ENCODE data around the gene CBX8.

The CBX8 gene

DNA sequence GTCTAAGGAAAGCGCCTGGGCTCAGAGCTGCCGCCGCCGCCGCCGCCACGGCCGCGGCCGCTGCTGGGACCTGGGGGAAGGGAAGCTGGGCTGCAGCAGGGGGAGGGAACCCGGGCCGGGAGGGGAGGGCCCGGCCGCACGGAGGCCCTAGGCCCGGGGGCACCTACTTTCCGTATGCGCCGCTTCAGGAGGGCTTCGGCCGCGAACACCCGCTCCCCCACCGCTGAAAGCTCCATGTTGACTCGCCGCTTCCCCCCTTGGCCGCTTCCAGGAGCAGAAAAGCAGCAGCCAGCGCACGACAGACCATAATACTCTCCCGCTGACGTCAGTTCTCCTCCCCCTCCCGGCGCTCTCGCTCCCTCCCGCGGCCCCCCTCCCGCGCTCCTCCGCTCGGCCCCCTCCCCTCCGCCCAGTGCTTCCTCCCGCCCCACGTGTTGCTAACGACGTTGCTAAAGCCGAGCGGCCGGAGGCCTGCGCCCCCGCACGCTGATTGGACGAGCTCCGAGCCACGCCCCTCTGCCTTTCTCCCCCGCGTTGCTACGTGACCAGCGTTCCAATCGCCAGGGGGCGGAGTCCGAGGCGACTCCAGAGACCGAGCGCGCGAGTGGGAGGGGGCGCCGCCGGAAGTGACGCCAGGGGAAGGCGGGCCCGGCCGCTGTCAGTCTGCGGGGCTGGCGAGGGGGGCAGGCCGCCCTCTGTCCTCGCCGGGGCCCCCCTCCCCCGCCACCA is at the start of gene CBX8:
Gene CBX8, minus strand, starts transcription at position 315 of the 729 bp plus-strand sequence. Its CDS starts 79 bp downstream, at position 236.
- peak; percentile 99 for DNase-seq (ENCODE audit: low spot score)

DNA sequence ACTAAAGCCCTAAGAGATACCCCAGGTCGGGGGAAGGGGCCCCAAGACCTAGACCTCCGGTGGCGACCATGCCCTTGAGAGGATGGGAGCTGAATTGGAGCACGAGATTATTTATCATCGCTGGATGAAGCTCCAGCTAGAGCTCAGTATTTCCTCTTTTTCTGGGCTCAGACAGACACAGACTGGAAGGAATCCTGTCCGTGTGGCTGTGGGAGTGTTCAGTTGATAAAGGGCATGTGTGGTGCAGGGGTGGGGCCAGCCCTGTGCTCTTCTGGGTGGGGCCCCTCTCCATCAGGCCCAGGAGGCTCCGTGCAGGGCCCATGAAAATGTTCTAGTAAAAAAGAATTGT is 48.7 kb upstream of the CBX8 start:
- no peak for DNase-seq (ENCODE audit: low spot score)

DNA sequence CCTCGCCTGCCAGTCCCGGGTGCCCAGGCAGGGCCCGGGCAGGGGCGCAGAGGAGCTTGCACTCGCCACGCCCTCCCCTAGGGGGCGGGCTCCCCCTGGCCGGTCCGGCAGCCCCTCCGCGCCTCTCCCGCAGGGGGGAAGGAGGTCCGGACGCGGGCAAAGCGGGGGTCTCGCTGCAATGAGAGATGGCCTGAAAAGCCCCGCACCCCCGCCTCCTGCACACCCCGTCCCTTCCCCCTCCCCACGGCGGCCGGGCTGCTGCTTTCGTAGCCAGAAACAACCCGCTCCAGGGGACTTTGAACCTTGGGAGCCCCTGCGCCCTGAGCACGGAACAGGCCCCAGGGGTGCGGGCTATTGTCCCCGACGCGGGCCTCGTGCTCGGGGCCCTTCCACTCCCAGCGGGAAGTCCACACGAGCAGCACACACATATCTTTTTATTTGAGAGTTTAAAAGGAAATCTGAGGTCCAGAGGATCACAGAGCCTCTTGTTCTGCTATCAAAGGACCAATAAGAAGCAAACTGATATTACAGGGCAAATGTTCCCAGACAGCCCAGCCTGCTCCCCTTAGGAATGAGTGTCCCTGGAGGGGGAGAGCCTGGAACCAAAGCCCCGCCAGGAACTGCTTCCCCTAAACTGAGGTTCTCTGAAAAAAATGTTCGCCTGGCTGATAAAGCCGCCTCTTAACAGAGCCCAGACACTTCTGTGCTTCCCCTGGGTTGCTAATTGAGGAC is 48.2 kb upstream of the CBX8 start:
- DNase-seq (ENCODE audit: low spot score), result no peak

DNA sequence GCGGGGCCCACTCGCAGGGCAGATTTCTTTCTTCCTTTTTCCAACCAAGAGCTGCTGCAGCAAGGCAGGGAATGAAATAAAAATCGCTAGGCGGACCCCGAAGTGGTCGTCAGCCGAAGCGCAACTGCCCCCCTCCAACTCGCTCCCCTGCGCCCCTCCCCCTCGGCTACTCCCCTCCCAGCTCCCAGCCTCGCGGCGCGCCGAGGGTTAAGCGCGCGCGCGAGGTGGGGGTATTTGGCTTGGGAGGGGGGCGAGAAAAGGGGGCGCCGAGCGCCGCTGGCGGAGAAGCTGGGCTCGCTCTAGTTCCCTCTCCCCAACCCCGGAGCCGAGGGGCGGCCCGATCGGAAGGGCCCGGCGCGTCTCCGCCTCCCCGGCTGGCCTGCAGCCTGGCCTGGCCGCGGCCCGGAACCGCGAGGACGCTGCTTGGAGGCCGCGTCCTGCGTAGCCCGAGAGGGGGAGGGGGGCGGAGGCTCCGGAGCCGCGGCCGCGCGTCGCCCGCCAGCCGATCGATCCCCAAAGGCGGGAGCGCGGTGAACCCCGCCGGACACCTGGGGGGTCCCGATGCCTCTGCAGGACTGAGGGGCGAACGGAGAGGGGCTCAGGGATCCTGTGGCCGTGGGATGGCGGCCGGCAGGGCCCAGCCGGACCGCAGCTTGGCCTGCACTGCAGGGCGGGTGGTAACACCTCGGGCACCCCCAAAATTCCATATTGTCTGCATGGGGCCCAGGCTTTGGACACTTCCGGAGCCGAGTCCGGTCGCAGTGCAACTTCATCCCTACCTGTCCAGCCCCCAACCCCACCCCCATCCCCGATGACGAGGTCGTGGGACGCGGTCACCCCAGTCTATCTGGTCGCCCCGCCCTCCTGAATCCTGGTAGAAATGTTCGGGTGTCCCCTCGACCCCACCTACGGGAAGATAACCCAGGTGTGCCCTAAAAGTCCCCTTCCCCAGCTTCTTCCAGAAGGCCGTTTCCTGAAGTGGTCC is 47.2 kb upstream of the CBX8 start:
- peak; percentile 68 for DNase-seq (ENCODE audit: low spot score)

DNA sequence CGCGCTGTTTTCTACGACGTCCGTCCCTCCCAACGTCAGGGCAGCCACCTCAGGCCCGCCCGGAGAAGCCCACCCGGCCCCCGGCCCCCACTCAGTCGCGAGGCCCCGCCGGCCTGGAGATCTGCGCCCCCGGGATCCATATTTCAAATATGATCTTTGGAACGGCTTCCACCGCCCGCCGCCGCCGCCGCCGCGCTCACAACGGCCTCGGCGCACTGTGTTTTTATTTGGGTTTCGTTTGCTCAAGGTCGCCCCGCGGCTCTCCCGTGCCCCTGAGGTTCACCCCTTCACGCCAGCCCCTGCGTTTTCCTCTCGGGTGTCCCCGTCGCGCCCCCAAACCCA is 46.6 kb upstream of the CBX8 start:
- no peak for DNase-seq (ENCODE audit: low spot score)

DNA sequence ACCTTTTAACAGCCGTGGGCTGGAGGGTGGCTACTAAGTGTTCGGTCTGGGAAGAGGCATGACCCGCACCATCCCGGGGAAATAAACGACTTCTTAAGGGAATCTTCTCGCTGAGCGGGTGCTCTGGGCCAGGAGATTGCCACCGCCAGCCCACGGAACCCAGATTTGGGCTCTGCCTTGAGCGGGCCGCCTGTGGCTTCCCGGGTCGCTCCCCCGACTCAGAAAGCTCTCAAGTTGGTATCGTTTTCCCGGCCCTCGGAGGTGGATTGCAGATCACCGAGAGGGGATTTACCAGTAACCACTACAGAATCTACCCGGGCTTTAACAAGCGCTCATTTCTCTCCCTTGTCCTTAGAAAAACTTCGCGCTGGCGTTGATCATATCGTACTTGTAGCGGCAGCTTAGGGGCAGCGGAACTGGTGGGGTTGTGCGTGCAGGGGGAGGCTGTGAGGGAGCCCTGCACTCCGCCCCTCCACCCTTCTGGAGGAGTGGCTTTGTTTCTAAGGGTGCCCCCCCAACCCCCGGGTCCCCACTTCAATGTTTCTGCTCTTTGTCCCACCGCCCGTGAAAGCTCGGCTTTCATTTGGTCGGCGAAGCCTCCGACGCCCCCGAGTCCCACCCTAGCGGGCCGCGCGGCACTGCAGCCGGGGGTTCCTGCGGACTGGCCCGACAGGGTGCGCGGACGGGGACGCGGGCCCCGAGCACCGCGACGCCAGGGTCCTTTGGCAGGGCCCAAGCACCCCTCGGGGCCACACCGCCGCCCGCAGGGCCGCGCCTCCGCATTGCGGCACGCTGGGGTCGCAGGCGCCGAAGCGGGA is 46.0 kb upstream of the CBX8 start:
- DNase-seq (ENCODE audit: low spot score), result no peak

DNA sequence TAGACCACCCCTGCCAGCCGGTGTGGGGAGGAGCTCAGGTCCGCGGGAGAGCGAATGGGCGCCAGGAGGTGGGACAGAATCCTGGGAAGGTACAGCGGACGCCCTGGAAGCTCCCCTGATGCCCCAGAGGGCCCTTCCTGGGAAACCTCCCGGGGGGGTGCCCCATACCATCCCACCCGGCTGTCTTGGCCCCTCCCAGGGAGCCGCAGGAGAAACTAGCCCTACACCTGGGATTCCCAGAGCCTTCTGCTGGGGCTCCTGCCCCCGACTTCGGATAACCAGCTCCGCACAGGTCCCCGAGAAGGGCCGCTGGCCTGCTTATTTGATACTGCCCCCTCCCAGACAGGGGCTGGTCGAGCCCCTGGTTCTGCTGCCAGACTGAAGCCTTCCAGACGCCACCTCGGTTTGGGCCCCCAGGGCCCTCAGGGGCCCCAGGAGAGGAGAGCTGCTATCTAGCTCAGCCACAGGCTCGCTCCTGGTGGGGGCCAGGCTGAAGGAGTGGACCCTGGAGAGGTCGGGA is 45.3 kb upstream of the CBX8 start:
- no peak for DNase-seq (ENCODE audit: low spot score)

DNA sequence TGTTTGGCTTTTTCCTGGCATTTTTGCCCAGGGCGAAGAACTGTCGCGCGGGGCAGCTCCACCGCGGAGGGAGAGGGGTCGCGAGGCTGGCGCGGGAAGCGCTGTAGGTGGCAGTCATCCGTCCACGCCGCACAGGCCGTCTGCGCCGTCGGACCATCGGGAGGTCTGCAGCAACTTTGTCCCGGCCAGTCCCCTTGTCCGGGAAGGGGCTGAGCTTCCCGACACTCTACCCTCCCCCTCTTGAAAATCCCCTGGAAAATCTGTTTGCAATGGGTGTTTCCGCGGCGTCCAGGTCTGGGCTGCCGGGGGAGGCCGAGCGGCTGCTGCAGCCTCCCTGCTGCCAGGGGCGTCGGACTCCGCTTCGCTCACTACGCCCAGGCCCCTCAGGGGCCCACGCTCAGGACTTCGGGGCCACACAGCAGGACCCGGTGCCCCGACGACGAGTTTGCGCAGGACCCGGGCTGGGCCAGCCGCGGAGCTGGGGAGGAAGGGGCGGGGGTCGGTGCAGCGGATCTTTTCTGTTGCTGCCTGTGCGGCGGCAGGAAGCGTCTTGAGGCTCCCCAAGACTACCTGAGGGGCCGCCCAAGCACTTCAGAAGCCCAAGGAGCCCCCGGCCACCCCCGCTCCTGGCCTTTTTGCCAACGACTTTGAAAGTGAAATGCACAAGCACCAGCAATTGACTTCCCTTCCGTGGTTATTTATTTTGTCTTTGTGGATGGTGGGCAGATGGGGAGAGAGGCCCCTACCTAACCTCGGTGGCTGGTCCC is 44.7 kb upstream of the CBX8 start:
- DNase-seq (ENCODE audit: low spot score), result no peak

DNA sequence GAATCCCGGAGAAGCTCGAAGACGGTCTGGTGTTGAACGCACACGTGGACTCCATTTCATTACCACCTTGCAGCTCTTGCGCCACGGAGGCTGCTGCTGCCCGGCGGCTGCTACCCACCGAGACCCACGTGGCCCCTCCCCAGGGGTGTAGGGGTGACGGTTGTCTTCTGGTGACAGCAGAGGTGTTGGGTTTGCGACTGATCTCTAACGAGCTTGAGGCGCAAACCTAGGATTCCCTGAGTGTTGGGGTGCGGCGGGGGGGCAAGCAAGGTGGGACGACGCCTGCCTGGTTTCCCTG is 44.1 kb upstream of the CBX8 start:
- no peak for DNase-seq (ENCODE audit: low spot score)

DNA sequence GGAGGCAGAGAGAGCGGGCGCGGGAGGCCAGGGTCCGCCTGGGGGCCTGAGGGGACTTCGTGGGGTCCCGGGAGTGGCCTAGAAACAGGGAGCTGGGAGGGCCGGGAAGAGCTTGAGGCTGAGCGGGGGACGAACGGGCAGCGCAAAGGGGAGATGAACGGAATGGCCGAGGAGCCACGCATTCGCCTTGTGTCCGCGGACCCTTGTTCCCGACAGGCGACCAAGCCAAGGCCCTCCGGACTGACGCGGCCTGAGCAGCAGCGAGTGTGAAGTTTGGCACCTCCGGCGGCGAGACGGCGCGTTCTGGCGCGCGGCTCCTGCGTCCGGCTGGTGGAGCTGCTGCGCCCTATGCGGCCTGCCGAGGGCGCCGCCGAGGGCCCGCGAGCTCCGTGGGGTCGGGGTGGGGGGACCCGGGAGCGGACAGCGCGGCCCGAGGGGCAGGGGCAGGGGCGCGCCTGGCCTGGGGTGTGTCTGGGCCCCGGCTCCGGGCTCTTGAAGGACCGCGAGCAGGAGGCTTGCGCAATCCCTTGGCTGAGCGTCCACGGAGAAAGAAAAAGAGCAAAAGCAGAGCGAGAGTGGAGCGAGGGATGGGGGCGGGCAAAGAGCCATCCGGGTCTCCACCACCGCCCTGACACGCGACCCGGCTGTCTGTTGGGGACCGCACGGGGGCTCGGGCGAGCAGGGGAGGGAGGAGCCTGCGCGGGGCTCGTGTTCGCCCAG is 43.6 kb upstream of the CBX8 start:
- DNase-seq (ENCODE audit: low spot score), result no peak

DNA sequence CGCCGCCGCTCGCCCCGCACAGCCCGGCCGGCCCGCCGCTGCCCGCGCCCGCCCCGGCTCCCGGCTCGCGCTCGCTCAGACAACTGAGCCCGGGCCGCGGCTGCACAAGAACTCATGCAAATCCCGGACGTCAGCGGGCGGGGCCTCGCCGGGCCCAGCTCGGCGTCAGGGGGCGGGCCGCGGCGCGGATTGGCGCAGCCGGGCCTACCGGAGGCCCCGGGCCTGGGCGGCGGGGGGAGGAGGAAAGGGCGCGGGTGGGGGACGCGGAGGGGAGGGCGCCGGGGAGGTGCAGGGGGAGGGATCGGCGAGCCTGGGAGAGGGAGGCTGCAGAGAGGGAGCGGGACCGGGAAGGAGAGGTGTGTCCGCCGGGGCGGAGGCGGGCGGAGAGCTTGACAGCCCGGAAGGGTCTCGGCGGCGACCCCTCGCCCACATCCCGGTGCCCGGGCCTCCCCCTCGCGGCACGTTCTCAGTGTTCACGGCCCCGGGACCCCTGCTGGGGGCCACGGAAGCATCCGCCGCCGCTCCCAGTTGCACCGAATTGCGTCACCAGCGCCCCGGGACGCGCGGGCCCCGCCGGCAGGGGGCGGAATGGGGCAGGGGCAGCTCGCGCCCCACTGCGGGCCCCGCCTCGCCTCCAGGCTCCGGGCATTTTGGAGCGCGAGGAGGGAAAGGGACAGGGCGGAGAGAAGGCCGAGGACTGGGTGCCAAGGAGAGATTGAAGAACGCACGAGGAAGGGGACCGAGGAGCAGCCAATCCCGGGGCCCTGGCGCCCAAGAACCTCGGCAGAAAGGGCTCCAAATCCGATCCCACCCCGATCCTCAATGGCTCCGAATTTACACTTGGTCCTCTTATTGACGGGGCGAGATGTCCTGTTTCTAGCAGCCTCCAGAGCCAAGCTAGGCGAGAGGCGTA is 42.7 kb upstream of the CBX8 start, which contains the start of gene CBX4:
Gene CBX4, minus strand, starts transcription at position 85 of the 913 bp plus-strand sequence. CDS start 189 bp downstream, outside the sequence.
- peak; percentile 96 for DNase-seq (ENCODE audit: low spot score)

DNA sequence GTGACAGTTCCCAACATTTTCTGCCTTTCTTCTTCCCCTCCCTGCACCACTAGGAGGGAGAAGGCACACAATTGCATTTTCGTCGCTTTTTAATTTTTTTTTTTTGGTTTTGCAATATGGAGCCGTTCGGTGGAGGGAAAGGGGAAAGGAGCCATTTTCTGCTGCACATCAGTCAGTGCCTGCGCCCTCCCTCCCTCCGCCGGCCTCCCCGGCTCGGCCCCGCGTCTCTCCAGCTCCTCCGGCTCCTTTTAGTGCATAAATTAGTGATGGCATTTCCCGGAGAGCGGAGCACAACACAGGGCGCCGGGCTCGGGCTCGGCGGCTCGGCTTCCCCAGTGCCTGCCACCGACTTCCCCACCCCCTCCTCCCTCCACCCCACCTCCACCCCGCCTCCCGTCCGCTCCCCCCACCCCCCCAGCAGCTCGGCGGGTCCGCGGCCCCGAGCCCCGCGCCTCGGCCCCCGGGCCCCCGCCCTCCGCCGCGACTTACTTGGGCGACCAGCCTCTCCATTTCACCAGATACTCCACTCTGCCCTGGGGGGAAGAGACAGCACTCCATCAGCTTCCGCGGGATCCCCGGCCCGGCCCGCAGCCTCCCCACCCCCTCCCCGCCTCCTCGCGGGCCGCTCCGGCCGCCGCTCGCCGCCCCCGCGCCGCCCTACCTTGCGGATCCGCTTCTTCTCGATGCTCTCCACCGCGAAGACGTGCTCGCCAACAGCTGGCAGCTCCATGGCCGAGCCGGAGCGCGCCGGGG is 41.8 kb upstream of the CBX8 start:
- DNase-seq (ENCODE audit: low spot score), result peak; percentile 76

DNA sequence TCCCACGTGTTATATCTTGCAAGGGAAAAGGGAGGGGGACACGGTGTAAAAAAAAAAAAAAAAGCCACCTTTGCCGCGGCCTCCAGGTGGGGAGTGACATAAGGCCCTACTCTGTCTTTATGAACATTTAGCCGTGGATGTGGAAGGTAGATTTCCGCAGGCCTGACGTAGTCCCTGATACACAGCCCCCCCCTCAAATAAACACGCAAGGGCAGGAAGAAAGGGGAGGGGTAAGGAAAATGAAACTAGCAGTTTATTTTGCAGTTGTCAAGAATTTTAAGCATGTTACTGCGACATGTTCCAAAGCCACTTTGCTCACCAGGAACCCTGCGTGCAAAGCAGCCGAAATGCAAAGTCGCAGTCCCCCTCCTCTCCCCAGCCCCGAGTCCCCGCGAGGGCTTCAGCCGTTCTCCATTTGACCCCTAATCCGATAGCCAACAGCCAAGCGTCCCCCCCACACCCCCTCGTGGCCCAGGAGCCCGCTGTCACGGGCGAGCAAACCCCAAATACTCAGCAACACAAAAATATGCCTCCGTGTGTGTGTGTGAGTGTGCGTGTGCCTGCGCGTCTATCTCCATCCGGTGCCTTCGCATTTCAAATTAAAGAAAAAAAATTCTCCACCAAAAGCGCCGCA is 41.1 kb upstream of the CBX8 start:
- DNase-seq (ENCODE audit: low spot score), result no peak

DNA sequence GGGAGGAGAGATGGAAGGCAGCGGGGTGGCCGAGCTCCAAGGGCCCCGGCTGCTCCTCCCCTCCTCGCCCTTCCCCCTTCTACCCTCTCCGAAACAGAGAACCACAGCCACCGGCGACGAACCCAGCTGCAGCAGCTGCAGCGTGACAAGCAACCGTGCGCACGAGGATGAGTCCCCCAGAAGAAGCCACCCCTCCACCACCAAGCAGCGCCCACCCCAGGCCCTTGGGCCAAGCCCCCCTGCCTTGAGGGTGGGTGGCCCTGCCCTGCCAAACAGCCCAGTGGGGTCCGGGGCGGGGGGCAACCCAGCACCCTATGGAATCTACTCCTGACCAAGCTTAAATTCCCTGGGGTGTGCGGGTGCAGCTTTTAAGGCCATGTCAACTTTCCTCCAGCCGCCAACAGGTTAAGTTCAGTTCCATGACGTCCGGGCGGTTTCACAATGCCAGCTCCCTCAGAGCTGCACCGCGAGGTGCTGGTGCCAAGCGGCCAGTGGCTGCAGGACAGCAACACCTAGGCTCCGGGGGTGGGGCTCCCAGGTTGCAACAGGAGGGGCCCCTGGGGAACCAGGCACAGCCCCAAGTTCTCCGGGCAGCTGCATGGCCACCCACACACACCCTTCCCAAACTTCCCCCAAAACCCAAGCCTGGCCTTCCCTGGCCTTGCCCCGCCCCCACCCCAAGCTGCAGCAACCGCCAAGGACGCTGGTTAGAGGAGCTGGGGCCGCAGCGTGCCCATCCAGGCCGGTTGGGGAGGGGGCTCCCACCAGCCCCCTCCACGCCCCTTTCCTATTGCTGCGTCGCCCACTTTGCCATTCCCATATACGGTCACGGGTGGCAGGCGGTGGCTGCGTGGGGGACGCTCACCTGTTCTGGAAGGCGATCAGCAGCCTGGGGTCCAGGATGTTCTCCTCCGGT is 40.4 kb upstream of the CBX8 start:
- DNase-seq (ENCODE audit: low spot score), result no peak

DNA sequence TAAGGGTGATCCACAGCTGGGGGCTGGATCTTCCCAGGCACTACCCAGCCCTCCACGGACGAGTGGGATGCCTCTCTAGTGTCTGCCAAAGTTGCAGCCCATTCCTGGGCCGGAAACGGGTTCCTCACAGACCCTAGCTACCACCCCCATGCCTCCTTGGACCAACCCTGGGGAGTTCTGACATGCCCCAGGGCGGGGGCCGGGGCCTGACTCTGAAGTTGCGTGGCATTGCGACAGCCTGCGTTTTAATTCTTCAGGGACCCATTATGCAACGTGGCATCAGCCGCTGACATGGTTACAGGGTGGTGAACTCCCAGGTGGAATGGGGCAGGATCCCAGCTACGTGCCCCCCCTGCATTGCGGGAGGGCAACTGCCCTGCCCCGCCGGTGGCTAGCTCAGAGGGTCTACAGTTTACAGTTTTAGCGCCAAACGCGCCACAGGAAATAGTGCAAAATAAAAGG is 39.7 kb upstream of the CBX8 start:
- no peak for DNase-seq (ENCODE audit: low spot score)

DNA sequence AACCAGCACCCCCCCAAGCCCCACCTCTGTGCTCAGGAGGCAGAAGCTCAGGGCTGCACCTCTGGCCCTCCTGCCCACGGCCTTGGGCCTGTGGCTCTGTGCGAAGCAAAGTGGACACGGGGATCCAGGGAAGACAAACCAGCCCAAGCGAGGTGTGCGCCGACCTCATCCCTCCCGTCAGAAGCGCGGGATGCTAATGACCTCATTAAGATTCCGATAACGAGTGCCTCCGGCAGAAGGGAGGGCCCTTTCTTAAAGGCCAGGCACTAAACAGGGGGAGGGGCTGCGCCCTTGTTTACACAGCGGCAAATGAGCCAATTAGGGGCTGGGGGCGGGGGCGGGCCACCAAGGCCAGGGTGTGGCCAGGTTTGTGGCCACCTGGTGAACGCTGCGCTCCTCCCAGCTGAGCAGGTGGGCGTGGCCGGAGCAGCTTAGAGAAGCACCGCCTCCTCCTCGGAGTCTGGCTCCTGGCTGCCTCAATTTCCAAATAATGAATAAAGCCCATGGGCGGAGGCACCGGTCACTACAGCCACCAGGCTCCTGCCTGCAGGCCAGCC is 39.2 kb upstream of the CBX8 start:
- no peak for DNase-seq (ENCODE audit: low spot score)
